Measurements from ENCODE around the gene EHMT1. TPM values are rescaled to one million over a fixed set of nuclear protein-coding genes. Genes with fewer than 3 reads are reported as not detected.

Gene EHMT1
- total and polyA plus RNA-seq, 2 experiments from 2014 or later, result 162 to 177 TPM

DNA sequence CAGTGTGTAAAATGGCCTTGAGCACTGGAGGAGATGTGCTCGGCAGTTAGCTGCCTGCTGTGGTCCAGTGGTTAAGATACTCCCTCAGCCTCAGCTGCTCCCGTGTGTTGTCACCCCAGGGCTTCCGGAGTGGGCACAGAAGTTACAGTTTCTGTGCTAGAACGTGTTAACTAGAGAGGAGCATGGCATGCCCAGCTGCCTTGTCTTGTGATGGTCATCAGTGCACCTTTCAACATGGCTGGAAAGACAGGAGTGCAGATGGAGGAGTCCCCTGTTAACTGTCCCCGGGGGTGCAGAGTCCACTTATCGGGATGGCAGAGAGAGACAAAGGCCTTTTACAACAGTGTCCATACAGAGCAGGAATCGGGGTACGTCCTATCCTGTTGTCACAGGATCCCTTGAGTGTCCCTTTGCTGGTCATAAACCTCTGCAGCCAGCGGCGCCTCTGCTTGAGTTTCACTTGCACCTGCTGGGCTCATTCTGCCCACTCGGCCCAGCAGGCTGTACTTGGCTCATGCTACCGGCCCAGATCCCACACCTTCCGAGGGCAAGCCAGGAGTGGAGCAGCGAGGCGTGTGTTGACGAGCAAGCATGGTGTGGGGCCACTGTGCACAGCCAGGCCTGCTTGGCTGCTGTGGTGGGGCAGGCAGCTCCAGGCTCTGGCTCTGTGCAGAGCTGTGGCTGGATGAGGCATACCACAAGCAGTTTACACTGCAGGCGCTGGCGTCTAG, 112.6 kb downstream of the EHMT1 start:
- Histone ChIP-seq H3K4me3 (no peak overlapping the region), H2AFZ (no peak overlapping the region), H3K9me2 (ENCODE audit: insufficient read depth) (no peaks in the 10 kb centered on the region), H3K36me3 (ENCODE audit: insufficient read depth) (peaks cover 24% of the 10 kb centered on the region), H3K4me2 (no peak overlapping the region), H4K20me1 (replicated peaks; ENCODE audit: insufficient read depth) (peaks cover 26% of the 10 kb centered on the region), H3K27me3 (ENCODE audit: insufficient read depth) (no peaks in the 10 kb centered on the region), H3K4me1 (ENCODE audit: insufficient read depth) (peaks cover 6% of the 10 kb centered on the region; the same call in 1 of the 2 replicates), H3F3A (replicated peaks; ENCODE audit: low read depth) (no peaks in the 10 kb centered on the region), H3K27ac (ENCODE audit: low read depth) (no peak overlapping the region), H3K79me2 (replicated peaks; ENCODE audit: insufficient read depth) (peaks cover 77% of the 10 kb centered on the region)
- no peak for TF ChIP-seq NANOG (IDR thresholded peaks at IDR 0.05; ENCODE audit: borderline replicate concordance)
- TF ChIP-seq, protein P1, sequence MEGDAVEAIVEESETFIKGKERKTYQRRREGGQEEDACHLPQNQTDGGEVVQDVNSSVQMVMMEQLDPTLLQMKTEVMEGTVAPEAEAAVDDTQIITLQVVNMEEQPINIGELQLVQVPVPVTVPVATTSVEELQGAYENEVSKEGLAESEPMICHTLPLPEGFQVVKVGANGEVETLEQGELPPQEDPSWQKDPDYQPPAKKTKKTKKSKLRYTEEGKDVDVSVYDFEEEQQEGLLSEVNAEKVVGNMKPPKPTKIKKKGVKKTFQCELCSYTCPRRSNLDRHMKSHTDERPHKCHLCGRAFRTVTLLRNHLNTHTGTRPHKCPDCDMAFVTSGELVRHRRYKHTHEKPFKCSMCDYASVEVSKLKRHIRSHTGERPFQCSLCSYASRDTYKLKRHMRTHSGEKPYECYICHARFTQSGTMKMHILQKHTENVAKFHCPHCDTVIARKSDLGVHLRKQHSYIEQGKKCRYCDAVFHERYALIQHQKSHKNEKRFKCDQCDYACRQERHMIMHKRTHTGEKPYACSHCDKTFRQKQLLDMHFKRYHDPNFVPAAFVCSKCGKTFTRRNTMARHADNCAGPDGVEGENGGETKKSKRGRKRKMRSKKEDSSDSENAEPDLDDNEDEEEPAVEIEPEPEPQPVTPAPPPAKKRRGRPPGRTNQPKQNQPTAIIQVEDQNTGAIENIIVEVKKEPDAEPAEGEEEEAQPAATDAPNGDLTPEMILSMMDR (conservative IDR thresholded peaks at IDR 0.05; ENCODE audit: low read depth in 2 of 2), result no peak
- no peak for TF ChIP-seq ZNF114 (CRISPR knock-in tag; IDR thresholded peaks at IDR 0.05)
- TF ChIP-seq STAT1 (IDR thresholded peaks at IDR 0.05; ENCODE audit: unreplicated experiment), result no peak
- no peak for TF ChIP-seq POLR2AphosphoS5 (IDR thresholded peaks at IDR 0.05; ENCODE audit: low read depth)
- TF ChIP-seq ZNF331 (CRISPR knock-in tag; IDR thresholded peaks at IDR 0.05; ENCODE audit: low read depth), result no peak
- TF ChIP-seq, protein P2, sequence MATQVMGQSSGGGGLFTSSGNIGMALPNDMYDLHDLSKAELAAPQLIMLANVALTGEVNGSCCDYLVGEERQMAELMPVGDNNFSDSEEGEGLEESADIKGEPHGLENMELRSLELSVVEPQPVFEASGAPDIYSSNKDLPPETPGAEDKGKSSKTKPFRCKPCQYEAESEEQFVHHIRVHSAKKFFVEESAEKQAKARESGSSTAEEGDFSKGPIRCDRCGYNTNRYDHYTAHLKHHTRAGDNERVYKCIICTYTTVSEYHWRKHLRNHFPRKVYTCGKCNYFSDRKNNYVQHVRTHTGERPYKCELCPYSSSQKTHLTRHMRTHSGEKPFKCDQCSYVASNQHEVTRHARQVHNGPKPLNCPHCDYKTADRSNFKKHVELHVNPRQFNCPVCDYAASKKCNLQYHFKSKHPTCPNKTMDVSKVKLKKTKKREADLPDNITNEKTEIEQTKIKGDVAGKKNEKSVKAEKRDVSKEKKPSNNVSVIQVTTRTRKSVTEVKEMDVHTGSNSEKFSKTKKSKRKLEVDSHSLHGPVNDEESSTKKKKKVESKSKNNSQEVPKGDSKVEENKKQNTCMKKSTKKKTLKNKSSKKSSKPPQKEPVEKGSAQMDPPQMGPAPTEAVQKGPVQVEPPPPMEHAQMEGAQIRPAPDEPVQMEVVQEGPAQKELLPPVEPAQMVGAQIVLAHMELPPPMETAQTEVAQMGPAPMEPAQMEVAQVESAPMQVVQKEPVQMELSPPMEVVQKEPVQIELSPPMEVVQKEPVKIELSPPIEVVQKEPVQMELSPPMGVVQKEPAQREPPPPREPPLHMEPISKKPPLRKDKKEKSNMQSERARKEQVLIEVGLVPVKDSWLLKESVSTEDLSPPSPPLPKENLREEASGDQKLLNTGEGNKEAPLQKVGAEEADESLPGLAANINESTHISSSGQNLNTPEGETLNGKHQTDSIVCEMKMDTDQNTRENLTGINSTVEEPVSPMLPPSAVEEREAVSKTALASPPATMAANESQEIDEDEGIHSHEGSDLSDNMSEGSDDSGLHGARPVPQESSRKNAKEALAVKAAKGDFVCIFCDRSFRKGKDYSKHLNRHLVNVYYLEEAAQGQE (IDR thresholded peaks at IDR 0.05; ENCODE audit: unreplicated experiment), result no peak
- TF ChIP-seq CREB1 (CRISPR knock-in tag; IDR thresholded peaks at IDR 0.05; ENCODE audit: low read depth), result no peak
- TF ChIP-seq, protein P3, sequence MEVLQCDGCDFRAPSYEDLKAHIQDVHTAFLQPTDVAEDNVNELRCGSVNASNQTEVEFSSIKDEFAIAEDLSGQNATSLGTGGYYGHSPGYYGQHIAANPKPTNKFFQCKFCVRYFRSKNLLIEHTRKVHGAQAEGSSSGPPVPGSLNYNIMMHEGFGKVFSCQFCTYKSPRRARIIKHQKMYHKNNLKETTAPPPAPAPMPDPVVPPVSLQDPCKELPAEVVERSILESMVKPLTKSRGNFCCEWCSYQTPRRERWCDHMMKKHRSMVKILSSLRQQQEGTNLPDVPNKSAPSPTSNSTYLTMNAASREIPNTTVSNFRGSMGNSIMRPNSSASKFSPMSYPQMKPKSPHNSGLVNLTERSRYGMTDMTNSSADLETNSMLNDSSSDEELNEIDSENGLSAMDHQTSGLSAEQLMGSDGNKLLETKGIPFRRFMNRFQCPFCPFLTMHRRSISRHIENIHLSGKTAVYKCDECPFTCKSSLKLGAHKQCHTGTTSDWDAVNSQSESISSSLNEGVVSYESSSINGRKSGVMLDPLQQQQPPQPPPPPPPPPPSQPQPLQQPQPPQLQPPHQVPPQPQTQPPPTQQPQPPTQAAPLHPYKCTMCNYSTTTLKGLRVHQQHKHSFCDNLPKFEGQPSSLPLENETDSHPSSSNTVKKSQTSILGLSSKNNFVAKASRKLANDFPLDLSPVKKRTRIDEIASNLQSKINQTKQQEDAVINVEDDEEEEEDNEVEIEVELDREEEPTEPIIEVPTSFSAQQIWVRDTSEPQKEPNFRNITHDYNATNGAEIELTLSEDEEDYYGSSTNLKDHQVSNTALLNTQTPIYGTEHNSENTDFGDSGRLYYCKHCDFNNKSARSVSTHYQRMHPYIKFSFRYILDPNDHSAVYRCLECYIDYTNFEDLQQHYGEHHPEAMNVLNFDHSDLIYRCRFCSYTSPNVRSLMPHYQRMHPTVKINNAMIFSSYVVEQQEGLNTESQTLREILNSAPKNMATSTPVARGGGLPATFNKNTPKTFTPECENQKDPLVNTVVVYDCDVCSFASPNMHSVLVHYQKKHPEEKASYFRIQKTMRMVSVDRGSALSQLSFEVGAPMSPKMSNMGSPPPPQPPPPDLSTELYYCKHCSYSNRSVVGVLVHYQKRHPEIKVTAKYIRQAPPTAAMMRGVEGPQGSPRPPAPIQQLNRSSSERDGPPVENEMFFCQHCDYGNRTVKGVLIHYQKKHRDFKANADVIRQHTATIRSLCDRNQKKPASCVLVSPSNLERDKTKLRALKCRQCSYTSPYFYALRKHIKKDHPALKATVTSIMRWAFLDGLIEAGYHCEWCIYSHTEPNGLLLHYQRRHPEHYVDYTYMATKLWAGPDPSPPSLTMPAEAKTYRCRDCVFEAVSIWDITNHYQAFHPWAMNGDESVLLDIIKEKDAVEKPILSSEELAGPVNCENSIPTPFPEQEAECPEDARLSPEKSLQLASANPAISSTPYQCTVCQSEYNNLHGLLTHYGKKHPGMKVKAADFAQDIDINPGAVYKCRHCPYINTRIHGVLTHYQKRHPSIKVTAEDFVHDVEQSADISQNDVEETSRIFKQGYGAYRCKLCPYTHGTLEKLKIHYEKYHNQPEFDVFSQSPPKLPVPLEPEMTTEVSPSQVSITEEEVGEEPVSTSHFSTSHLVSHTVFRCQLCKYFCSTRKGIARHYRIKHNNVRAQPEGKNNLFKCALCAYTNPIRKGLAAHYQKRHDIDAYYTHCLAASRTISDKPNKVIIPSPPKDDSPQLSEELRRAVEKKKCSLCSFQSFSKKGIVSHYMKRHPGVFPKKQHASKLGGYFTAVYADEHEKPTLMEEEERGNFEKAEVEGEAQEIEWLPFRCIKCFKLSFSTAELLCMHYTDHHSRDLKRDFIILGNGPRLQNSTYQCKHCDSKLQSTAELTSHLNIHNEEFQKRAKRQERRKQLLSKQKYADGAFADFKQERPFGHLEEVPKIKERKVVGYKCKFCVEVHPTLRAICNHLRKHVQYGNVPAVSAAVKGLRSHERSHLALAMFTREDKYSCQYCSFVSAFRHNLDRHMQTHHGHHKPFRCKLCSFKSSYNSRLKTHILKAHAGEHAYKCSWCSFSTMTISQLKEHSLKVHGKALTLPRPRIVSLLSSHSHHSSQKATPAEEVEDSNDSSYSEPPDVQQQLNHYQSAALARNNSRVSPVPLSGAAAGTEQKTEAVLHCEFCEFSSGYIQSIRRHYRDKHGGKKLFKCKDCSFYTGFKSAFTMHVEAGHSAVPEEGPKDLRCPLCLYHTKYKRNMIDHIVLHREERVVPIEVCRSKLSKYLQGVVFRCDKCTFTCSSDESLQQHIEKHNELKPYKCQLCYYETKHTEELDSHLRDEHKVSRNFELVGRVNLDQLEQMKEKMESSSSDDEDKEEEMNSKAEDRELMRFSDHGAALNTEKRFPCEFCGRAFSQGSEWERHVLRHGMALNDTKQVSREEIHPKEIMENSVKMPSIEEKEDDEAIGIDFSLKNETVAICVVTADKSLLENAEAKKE (CRISPR knock-in tag; IDR thresholded peaks at IDR 0.05), result no peak
- no peak for TF ChIP-seq EZH2 (IDR thresholded peaks at IDR 0.05; ENCODE audit: low read depth, unreplicated experiment)
- no peak for TF ChIP-seq EZH2phosphoT487 (IDR thresholded peaks at IDR 0.05; ENCODE audit: unreplicated experiment)
- TF ChIP-seq, protein P4, sequence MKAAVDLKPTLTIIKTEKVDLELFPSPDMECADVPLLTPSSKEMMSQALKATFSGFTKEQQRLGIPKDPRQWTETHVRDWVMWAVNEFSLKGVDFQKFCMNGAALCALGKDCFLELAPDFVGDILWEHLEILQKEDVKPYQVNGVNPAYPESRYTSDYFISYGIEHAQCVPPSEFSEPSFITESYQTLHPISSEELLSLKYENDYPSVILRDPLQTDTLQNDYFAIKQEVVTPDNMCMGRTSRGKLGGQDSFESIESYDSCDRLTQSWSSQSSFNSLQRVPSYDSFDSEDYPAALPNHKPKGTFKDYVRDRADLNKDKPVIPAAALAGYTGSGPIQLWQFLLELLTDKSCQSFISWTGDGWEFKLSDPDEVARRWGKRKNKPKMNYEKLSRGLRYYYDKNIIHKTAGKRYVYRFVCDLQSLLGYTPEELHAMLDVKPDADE (IDR thresholded peaks at IDR 0.05), result no peak
- TF ChIP-seq JUNB (IDR thresholded peaks at IDR 0.05; ENCODE audit: unreplicated experiment), result no peak
- no peak overlapping the region for H3K27ac Mint-ChIP-seq
- DNase-seq (ENCODE audit: low spot score), result no peak
- H3K9me3 Mint-ChIP-seq, result no peaks in the 10 kb centered on the region
- ATAC-seq, result peak; percentile 51
- peaks cover 10% of the 10 kb centered on the region for H3K27me3 Mint-ChIP-seq (ENCODE audit: insufficient read depth, low read depth, poor library complexity)
- H3K36me3 Mint-ChIP-seq (ENCODE audit: low read depth), result peaks cover 77% of the 10 kb centered on the region
- H3K4me1 Mint-ChIP-seq, result peaks cover 26% of the 10 kb centered on the region
- H3K4me3 Mint-ChIP-seq, result no peak overlapping the region
